Stomach smooth muscle (tissue), 2 donors: Measurements from ENCODE around the gene KCNQ2.

ENCODE experiments used
- H3K27ac ChIP-seq: one replicate; pipeline ENCODE4 v1.7.0; 2013; ENCODE audit warnings: mild to moderate bottlenecking, low read length, inconsistent platforms
- H3K27me3 ChIP-seq, 2 donors: one replicate each; pipeline ENCODE4 v1.7.0; 2013; ENCODE audit warnings: low read length in 2 of 2; ENCODE audit not compliant: insufficient read depth in 2 of 2, control insufficient read depth in 1 of 2
- H3K36me3 ChIP-seq, 2 donors: one replicate each; pipeline ENCODE4 v1.7.0; 2013; ENCODE audit warnings: low read length in 2 of 2; ENCODE audit not compliant: control insufficient read depth in 2 of 2, insufficient read depth in 2 of 2
- H3K4me1 ChIP-seq: one replicate; pipeline ENCODE4 v1.7.0; 2013; ENCODE audit warnings: low read length; ENCODE audit not compliant: control insufficient read depth, insufficient read depth
- H3K4me3 ChIP-seq, 2 donors: one replicate each; pipeline ENCODE4 v1.7.0; 2013; ENCODE audit warnings: low read length in 2 of 2
- H3K9ac ChIP-seq, 2 donors: one replicate each; pipeline ENCODE4 v1.7.0; 2013; ENCODE audit warnings: low read length in 2 of 2, mild to moderate bottlenecking in 1 of 2
- H3K9me3 ChIP-seq, 2 donors: one replicate each; pipeline ENCODE4 v1.7.0; 2013; ENCODE audit warnings: low read length in 2 of 2; ENCODE audit not compliant: control insufficient read depth in 2 of 2
- donor health status: healthy.
- donor health status: Pancreatic carcinoma.

KCNQ2 gene

DNA sequence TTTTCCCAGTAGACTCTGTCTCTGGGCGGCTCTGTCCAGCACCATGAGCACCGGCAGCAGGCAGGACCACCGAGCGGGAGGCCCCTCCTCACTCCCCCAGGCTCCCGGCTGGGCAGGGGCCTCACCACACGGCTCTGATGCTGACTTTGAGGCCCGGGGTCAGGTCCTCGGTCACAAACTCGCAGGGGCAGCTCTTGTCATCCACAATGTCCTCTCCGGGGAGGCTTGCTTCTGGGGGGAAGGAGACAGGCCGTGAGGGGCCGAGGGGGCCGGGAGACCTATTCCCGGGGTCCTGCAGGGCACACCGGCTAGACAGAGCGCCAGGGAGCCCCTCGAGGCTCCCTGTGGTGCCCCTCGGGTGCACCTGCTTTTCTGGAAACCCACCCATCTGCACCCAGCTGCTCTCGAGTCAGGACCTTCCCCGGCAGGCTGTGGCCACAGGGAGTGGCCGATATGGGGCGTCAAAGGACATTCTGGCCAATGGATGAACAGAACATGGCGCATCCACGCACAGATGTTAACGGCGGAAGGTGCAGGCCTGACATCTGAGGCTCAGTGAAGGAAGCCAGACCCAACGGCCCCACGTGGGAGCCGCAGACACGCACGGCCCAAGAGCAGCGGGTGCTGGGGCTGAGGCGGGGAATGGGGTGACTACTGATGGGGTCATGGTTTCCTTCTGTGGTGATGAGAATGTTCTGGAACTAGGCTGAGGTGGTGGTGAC lies 58.3 kb downstream of the KCNQ2 start:
- Histone ChIP-seq H3K27me3 (peaks cover 8 to 9% of the 10 kb centered on the region in 2 donors), H3K4me3 (no peak overlapping the region), H3K9ac (no peak overlapping the region), H3K9me3 (no peaks in the 10 kb centered on the region), H3K4me1 (no peaks in the 10 kb centered on the region), H3K27ac (no peak overlapping the region), H3K36me3 (no peaks in the 10 kb centered on the region)

DNA sequence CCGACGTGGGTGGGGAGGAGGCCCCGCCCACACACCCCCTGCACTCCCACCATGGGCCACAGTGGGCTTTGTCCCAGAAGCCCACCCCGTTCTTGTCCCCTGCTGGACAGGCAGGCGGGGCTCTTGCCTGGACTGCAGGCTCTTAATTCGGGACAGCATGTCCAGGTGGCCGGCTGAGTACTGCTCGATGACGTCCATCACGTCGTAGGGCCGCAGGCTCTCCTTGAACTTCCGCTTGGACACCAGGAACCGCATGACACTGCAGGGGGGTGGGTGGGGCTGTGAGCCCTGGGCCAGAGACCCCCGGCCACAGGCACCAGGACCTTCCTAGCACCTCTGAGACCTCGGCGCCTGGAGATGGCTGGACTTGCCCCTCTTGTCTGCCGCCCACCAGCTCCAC lies 59.1 kb downstream of the KCNQ2 start:
- no peak overlapping the region for H3K27ac ChIP-seq
- no peaks in the 10 kb centered on the region for H3K4me1 ChIP-seq
- peaks cover 8 to 9% of the 10 kb centered on the region in 2 donors for H3K27me3 ChIP-seq
- H3K4me3 ChIP-seq, result no peak overlapping the region
- H3K36me3 ChIP-seq, result no peaks in the 10 kb centered on the region
- H3K9ac ChIP-seq, result no peak overlapping the region
- no peaks in the 10 kb centered on the region for H3K9me3 ChIP-seq

DNA sequence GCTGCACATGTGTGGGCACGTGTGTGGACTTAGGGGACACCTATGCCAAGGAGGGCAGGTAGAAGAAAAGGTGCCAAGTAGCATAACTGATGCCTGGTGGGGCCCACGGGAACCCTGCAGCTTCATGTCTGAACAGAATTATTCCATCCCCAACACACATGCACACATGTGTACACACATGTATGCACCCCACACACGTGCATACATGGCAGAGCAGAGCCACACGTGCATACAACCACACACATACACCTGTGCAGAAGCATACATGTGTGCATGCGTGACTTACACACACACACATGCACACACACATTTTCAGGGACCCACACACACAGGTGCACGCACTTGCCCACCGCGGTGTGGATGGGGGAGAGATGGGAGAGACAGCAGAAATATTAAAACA lies 59.6 kb downstream of the KCNQ2 start:
- no peaks in the 10 kb centered on the region for H3K36me3 ChIP-seq
- H3K9ac ChIP-seq, result no peak overlapping the region
- no peak overlapping the region for H3K27ac ChIP-seq
- H3K27me3 ChIP-seq, result peaks cover 6 to 9% of the 10 kb centered on the region in 2 donors
- H3K4me3 ChIP-seq, result no peak overlapping the region
- no peaks in the 10 kb centered on the region for H3K9me3 ChIP-seq
- no peaks in the 10 kb centered on the region for H3K4me1 ChIP-seq

DNA sequence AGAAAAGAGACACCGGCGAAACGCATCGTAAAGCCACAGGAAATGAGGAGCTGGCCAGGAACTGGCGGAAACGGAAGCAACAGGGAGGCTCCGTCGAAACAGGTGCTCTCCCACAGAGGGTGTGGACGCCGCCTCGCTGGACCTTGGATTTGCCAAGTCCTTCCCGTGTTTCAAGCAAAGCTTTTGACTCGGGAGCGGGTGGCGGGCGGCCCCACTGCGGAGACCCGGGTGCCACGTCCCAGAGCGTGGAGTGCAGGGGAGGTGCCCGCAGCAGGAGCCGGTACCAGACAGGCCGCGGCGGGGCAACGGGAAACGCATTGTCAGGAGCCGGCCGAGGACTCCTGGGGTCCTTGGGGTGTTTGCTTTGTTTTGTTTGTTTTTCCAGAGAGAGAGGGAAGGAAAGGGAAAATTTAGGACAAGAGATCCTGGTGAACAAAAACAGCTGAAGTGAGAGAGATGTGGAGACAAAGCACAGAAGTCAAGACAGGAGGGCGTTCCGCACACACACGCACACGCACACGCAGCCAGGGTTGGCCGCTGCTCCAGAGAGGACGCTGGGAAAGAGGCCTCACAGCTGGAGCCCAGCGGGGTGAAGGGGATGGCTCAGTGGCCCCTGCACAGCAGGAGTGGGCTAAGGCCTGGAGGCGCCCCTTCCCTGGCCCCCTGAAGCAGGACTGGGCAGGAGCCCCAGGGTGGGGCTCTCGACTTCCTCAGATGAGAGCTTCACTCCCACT lies 60.4 kb downstream of the KCNQ2 start:
- Histone ChIP-seq H3K4me1 (no peaks in the 10 kb centered on the region), H3K9ac (no peak overlapping the region), H3K36me3 (no peaks in the 10 kb centered on the region), H3K4me3 (no peak overlapping the region), H3K27ac (no peak overlapping the region), H3K27me3 (peaks cover 5 to 9% of the 10 kb centered on the region in 2 donors), H3K9me3 (no peaks in the 10 kb centered on the region)

DNA sequence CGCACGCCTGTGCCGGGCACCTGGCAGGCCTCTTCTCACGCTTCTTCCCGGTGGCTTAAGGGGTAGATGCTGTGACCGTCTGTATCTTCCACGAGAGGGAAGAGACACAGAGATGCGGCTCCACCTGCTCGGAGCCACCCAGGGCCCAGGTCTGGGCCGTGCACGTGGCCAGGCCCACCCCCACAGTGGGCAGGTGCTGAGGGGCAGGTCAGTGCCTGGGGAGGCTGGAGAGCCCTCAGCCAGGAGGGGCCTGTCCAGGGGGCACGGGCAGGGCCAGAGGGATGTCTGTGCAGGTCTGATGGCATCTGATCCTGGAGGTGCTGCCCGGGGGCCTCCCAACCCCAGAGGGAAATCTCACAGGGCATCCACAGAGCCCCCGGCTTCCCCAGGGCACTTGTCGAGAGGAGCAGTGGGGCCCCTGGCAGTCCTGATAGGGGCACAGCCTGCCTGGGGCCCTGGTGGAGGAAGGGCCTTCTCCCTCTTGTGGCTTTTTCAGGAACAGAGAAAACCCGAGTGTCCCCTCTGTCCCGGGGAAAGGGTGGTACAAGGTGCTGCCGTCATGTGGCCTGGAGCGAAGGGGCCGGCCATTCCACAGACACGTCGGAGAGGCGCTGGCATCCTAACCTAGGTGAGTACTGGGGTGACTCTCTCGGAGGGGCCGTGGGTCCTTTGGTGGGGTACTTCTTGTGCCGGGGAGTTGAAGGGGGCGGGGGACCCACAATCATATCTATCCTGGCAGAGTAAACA lies 61.1 kb downstream of the KCNQ2 start:
- Histone ChIP-seq H3K27me3 (peaks cover 5 to 9% of the 10 kb centered on the region in 2 donors), H3K4me1 (no peaks in the 10 kb centered on the region), H3K9me3 (no peaks in the 10 kb centered on the region), H3K36me3 (no peaks in the 10 kb centered on the region), H3K4me3 (no peak overlapping the region), H3K9ac (no peak overlapping the region), H3K27ac (no peak overlapping the region)

DNA sequence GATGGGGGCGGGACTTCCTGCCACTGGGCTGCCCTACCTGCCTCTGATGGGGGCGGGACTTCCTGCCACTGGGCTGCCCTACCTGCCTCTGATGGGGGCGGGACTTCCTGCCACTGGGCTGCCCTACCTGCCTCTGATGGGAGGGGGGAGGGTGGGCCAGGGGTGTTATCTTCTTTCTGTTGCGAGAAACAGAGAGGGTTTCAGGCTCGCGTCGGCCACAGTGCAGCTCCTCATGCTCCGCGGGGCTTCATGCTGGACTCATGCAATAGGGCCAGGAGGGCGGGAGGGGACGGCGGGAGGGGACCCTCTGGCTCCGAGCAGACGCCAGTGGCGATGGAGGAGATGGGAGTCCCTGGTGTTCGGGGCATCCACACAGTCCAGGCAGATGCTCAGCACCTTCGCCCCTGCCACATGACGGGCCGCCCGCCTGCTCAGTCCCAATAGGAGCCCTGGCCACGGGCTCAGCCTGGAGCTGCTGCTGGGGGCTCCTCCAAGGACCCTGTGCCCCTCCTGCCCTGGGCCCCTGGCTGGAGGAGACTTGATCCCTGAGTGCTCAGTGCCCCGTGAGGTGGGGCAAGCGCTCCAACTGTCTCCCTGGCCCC lies 62.5 kb downstream of the KCNQ2 start:
- no peak overlapping the region for H3K4me3 ChIP-seq
- H3K9ac ChIP-seq, result no peak overlapping the region
- no peaks in the 10 kb centered on the region for H3K36me3 ChIP-seq
- no peaks in the 10 kb centered on the region for H3K9me3 ChIP-seq
- H3K27ac ChIP-seq, result no peak overlapping the region
- H3K4me1 ChIP-seq, result no peaks in the 10 kb centered on the region
- H3K27me3 ChIP-seq, result peaks cover 5 to 11% of the 10 kb centered on the region in 2 donors

DNA sequence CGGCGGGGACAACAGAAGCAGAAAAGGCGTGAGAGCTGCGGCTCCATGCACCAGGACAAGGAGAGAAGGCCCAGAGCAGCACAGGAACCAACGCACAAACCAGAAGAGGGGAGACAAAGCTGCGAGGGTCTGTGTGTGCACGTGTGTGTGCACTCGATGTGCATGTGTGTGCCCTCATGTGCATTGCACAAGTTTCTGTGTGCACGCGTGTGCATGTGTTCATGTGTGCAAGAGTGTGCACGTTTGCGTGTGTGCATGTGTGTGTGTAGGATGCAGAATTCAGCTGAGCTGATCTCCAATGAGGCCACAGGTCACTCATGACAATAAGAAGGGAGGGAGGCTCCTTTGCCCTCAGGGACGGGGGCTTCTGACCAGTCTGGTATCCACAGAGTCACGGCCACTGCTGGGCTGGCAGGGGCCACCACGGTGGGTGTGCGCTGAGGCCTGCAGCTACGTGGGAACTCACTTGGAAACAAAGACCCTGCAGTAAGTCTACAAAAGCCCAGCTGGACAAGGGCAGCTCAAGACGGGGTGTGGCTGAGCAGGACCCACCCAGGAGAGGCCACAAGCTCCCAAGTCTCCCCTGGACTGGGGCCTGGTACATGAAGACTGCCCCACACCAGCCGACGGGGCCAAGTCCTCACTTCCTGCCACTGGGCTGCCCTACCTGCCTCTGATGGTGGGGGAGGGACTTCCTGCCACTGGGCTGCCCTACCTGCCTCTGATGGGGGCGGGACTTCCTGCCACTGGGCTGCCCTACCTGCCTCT lies 63.2 kb downstream of the KCNQ2 start:
- no peak overlapping the region for H3K4me3 ChIP-seq
- no peak overlapping the region for H3K27ac ChIP-seq
- H3K9me3 ChIP-seq, result no peaks in the 10 kb centered on the region
- peaks cover 5 to 11% of the 10 kb centered on the region in 2 donors for H3K27me3 ChIP-seq
- H3K9ac ChIP-seq, result no peak overlapping the region
- H3K36me3 ChIP-seq, result no peaks in the 10 kb centered on the region
- H3K4me1 ChIP-seq, result no peaks in the 10 kb centered on the region

DNA sequence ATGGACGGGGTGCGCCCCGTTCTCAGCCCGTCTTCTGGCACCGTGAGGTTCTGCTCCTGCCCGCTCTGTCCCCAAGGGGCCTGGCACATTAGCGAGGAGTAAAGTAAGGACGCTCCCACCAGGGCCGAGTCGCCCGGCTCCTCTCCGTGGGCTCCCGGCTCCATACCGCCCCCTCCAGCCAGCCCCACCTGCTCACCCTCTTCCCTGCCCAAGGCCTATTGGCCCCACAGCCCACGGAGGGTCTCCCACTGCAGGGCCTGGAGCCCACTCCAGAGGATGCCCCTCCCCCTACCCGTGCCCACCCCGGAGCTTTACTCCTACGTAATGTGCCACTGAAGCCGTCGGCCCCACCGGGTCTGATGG lies 63.8 kb downstream of the KCNQ2 start:
- Histone ChIP-seq H3K36me3 (no peaks in the 10 kb centered on the region), H3K4me3 (no peak overlapping the region), H3K4me1 (no peaks in the 10 kb centered on the region), H3K9me3 (no peaks in the 10 kb centered on the region), H3K27me3 (peaks cover 5 to 11% of the 10 kb centered on the region in 2 donors), H3K9ac (no peak overlapping the region), H3K27ac (no peak overlapping the region)

DNA sequence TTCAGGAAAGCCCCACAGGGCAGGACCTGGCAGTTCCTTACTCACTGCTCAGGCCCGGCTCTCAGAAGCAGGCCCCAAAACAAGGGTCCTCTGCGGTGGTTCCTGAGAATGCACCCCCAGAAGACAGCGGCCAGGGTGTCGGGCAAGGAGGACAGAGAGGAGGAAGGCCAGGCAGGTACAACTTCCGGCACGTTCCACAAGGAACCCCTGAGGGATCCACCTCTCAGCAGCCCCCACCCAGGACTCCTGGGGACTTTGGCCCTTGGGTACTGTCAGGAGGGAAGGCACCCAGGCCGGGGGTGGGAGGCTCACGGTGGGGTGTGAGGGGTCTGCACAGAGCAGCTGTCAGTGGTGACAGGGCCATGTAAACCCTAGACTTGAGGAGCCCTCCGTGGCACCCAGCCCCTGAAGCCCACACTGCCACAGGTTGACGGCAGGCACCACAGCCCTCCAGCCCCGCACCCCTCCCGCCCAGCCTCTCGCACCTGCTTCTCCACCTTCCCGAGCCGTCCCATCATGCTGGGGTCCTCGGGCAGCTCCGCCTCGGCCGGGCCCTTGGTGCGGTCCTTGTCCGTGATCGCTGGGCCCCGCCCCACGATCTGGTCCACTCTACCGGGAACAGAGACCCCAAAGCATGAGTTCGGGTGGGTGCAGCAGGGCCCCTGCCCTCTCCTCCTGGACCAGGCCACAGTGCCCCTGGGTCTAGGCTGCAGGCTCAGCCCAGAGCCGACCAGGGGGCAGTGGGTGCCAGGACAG lies 64.3 kb downstream of the KCNQ2 start:
- no peaks in the 10 kb centered on the region for H3K9me3 ChIP-seq
- no peak overlapping the region for H3K27ac ChIP-seq
- H3K9ac ChIP-seq, result no peak overlapping the region
- H3K36me3 ChIP-seq, result no peaks in the 10 kb centered on the region
- no peak overlapping the region for H3K4me3 ChIP-seq
- peaks cover 5 to 9% of the 10 kb centered on the region in 2 donors for H3K27me3 ChIP-seq
- no peaks in the 10 kb centered on the region for H3K4me1 ChIP-seq
